H1 (cell line): ENCODE data around the gene CAMTA1. TPM values are rescaled to one million over a fixed set of nuclear protein-coding genes. Genes with fewer than 3 reads are reported as not detected.

Source experiments
- CTCF ChIA-PET: fragments of 300-600 bp; sonication (Branson Sonifier 250); formaldehyde crosslinking; loops from one replicate; lab custom pipeline; 2021; ENCODE audit not compliant: partially characterized antibody; lab: Charles Lee
- POLR2A ChIA-PET: fragments of 300-600 bp; sonication (Branson Sonifier 250); formaldehyde crosslinking; loops from one replicate; lab custom pipeline; 2021; ENCODE audit warnings: inconsistent platforms; ENCODE audit not compliant: partially characterized antibody; lab: Charles Lee
- DNase-seq, 2 experiments: peaks; one replicate each; pipeline versions ENCODE4 v3.0.0 to v3.0.0-alpha.2; 2010 to 2022; ENCODE audit warnings: low spot score in 2 of 2, low read depth in 1 of 2, mixed read lengths in 1 of 2
- FAIRE-seq: peaks from 2 replicates; lab custom pipeline; 2011; peaks lifted over from hg19 to GRCh38; lab: Jason Lieb, UNC
- H2AFZ ChIP-seq: 2 replicates; pipeline ENCODE4 v1.8.1; 2012; ENCODE audit warnings: low read length, inconsistent platforms
- H2AK5ac ChIP-seq: 2 replicates; pipeline ENCODE4 v1.6.1; 2013; ENCODE audit warnings: low read depth, low read length
- H2BK120ac ChIP-seq: replicated peaks from 2 replicates; pipeline ENCODE3; 2013; ENCODE audit warnings: low read depth, low read length, inconsistent platforms
- H2BK12ac ChIP-seq: 2 replicates; pipeline ENCODE4 v1.6.1; 2013; ENCODE audit warnings: low read depth, low read length
- H2BK15ac ChIP-seq: 2 replicates; pipeline ENCODE4 v1.6.1; 2013; ENCODE audit warnings: low read length
- H2BK20ac ChIP-seq: 2 replicates; pipeline ENCODE4 v1.6.1; 2013; ENCODE audit warnings: low read length
- H2BK5ac ChIP-seq: 2 replicates; pipeline ENCODE4 v1.6.1; 2013; ENCODE audit warnings: low read depth, low read length
- H3K14ac ChIP-seq: 2 replicates; pipeline ENCODE4 v1.6.1; 2013; ENCODE audit warnings: inconsistent platforms; ENCODE audit not compliant: insufficient read length
- H3K18ac ChIP-seq: 2 replicates; pipeline ENCODE4 v1.6.1; 2013; ENCODE audit warnings: low read length; ENCODE audit errors: extremely low read depth
- H3K23ac ChIP-seq: 2 replicates; pipeline ENCODE4 v1.6.1; 2013; ENCODE audit warnings: inconsistent platforms; ENCODE audit not compliant: insufficient read length
- H3K23me2 ChIP-seq: 2 replicates; pipeline ENCODE4 v1.6.1; 2013; ENCODE audit warnings: low read depth, low read length
- H3K27ac ChIP-seq: 2 replicates; pipeline ENCODE4 v1.6.1; 2011; ENCODE audit warnings: low read depth, low read length, inconsistent platforms
- H3K27me3 ChIP-seq, 4 experiments: replicated peaks in 1 of 4; 1 replicate in 1 of 4; 2 replicates in 3 of 4; pipeline versions ENCODE4 v1.6.1 to v1.8.1; 2011 to 2013; ENCODE audit warnings: low read length in 3 of 4, mild to moderate bottlenecking in 3 of 4, inconsistent platforms in 2 of 4, mixed read lengths in 2 of 4, moderate library complexity in 1 of 4; ENCODE audit not compliant: control insufficient read depth in 3 of 4, insufficient read depth in 3 of 4; ENCODE audit errors: extremely low read depth in 1 of 4
- H3K36me3 ChIP-seq, 4 experiments: 2 replicates each; pipeline versions ENCODE4 v1.6.1 to v1.8.1; 2011 to 2013; ENCODE audit warnings: mild to moderate bottlenecking in 4 of 4, low read length in 3 of 4, moderate library complexity in 2 of 4, control low read depth in 1 of 4, inconsistent platforms in 1 of 4; ENCODE audit not compliant: insufficient read depth in 4 of 4, control insufficient read depth in 2 of 4
- H3K4ac ChIP-seq: replicated peaks from 2 replicates; pipeline ENCODE3; 2013; ENCODE audit warnings: low read length, low read depth, mixed read lengths, inconsistent platforms; ENCODE audit not compliant: insufficient read length
- H3K4me1 ChIP-seq, 4 experiments: replicated peaks in 1 of 4; 1 replicate in 1 of 4; 2 replicates in 3 of 4; pipeline versions ENCODE4 v1.6.1 to v1.8.1; 2011 to 2013; ENCODE audit warnings: low read length in 3 of 4, inconsistent platforms in 2 of 4, mixed read lengths in 1 of 4; ENCODE audit not compliant: insufficient read depth in 4 of 4, control insufficient read depth in 3 of 4
- H3K4me2 ChIP-seq, 2 experiments: 2 replicates each; pipeline versions ENCODE4 v1.6.1 to v1.8.1; 2011 to 2013; ENCODE audit warnings: low read depth in 2 of 2, low read length in 2 of 2, control low read depth in 1 of 2, inconsistent platforms in 1 of 2, mild to moderate bottlenecking in 1 of 2; ENCODE audit not compliant: insufficient read depth in 1 of 2
- H3K4me3 ChIP-seq, 4 experiments: fragments of 200-600, 300-600 bp in 1 of 4; sonication (generic), shearing (Covaris generic), sonication (Bioruptor Twin) in 1 of 4; 2 replicates each; pipeline versions ENCODE4 v1.5.1 to v1.8.1; 2011 to 2016; ENCODE audit warnings: low read length in 4 of 4, low read depth in 3 of 4, control low read depth in 2 of 4, inconsistent platforms in 2 of 4, mild to moderate bottlenecking in 2 of 4, mixed read lengths in 1 of 4, moderate library complexity in 1 of 4; ENCODE audit not compliant: insufficient read depth in 2 of 4; ENCODE audit errors: extremely low read depth in 1 of 4
- H3K56ac ChIP-seq: replicated peaks from 2 replicates; pipeline ENCODE3; 2013; ENCODE audit warnings: low read depth, mild to moderate bottlenecking, mixed read lengths, low read length, inconsistent platforms; ENCODE audit not compliant: insufficient read length
- H3K79me1 ChIP-seq: 2 replicates; pipeline ENCODE4 v1.6.1; 2013; ENCODE audit warnings: low read depth, low read length, control low read depth
- H3K79me2 ChIP-seq, 2 experiments: 2 replicates each; pipeline versions ENCODE4 v1.6.1 to v1.8.1; 2012 to 2013; ENCODE audit warnings: low read length in 2 of 2, mild to moderate bottlenecking in 2 of 2, inconsistent platforms in 1 of 2; ENCODE audit not compliant: insufficient read depth in 2 of 2, control insufficient read depth in 1 of 2
- H3K9ac ChIP-seq, 4 experiments: replicated peaks in 1 of 4; 1 replicate in 1 of 4; 2 replicates in 3 of 4; pipeline versions ENCODE4 v1.6.1 to v1.8.1; 2011 to 2013; ENCODE audit warnings: low read depth in 3 of 4, low read length in 3 of 4, control low read depth in 2 of 4, mild to moderate bottlenecking in 2 of 4, moderate library complexity in 2 of 4, inconsistent platforms in 1 of 4; ENCODE audit errors: extremely low read depth in 1 of 4
- H3K9me3 ChIP-seq, 2 experiments: 2 replicates each; pipeline versions ENCODE4 v1.6.1 to v1.8.1; 2012 to 2013; ENCODE audit warnings: mild to moderate bottlenecking in 2 of 2, moderate library complexity in 2 of 2, control low read depth in 1 of 2, inconsistent platforms in 1 of 2, low read depth in 1 of 2, low read length in 1 of 2, mixed read lengths in 1 of 2; ENCODE audit not compliant: insufficient read depth in 2 of 2
- H4K20me1 ChIP-seq, 2 experiments: replicated peaks in 1 of 2; 2 replicates each; pipeline versions ENCODE3 to v1.8.1; 2011 to 2013; ENCODE audit warnings: inconsistent platforms in 2 of 2, low read length in 2 of 2, mild to moderate bottlenecking in 1 of 2; ENCODE audit not compliant: insufficient read depth in 2 of 2, control insufficient read depth in 1 of 2
- H4K5ac ChIP-seq: 2 replicates; pipeline ENCODE4 v1.6.1; 2013; ENCODE audit warnings: low read length, low read depth, mixed read lengths, inconsistent platforms; ENCODE audit not compliant: insufficient read length
- H4K8ac ChIP-seq: 2 replicates; pipeline ENCODE4 v1.8.0; 2013; ENCODE audit warnings: mild to moderate bottlenecking, moderate library complexity, low read length, inconsistent platforms; ENCODE audit not compliant: insufficient read depth; ENCODE audit errors: extremely low read depth
- H4K91ac ChIP-seq: replicated peaks from 2 replicates; pipeline ENCODE3; 2013; ENCODE audit warnings: low read length, mixed read lengths, inconsistent platforms; ENCODE audit not compliant: insufficient read length
- CEBPB ChIP-seq: IDR thresholded peaks from 2 replicates; pipeline ENCODE4 v1.6.1; 2012; ENCODE audit warnings: low read depth, low read length
- CHD2 ChIP-seq: IDR thresholded peaks from 2 replicates; pipeline ENCODE4 v1.6.1; 2012; ENCODE audit warnings: low read length, improper control_type of control experiment
- GTF2F1 ChIP-seq: IDR thresholded peaks from 2 replicates; pipeline ENCODE4 v1.6.1; 2012; ENCODE audit warnings: low read depth, low read length, improper control_type of control experiment, borderline replicate concordance
- HDAC6 ChIP-seq: IDR thresholded peaks from one replicate; pipeline ENCODE4 v1.7.1; 2012; ENCODE audit warnings: low read depth, mild to moderate bottlenecking, inconsistent platforms, low read length, moderate library complexity
- KDM4A ChIP-seq: IDR thresholded peaks from one replicate; pipeline ENCODE4 v1.7.1; 2012; ENCODE audit warnings: low read depth, mild to moderate bottlenecking, moderate library complexity, low read length, inconsistent platforms; ENCODE audit not compliant: severe bottlenecking
- MAFK ChIP-seq: IDR thresholded peaks from 2 replicates; pipeline ENCODE4 v1.6.1; 2012; ENCODE audit warnings: low read depth, mild to moderate bottlenecking, improper control_type of control experiment, low read length
- RAD21 ChIP-seq, 2 experiments: IDR thresholded peaks in 1 of 2; conservative IDR thresholded peaks in 1 of 2; 2 replicates each; pipeline ENCODE4 v1.6.1; 2011; ENCODE audit warnings: low read depth in 2 of 2, low read length in 2 of 2, improper control_type of control experiment in 1 of 2, inconsistent platforms in 1 of 2, mild to moderate bottlenecking in 1 of 2, moderate library complexity in 1 of 2
- WGBS, 2 experiments: shearing (Covaris generic) in 1 of 2; methylation state at CpG; one replicate each; pipeline versions ENCODE4 v1.1.6 to v1.1.7; 2013 to 2015; ENCODE audit warnings: low lambda C conversion rate in 2 of 2, mixed read lengths in 2 of 2, inconsistent platforms in 1 of 2, low coverage in 1 of 2, missing lambda C conversion rate in 1 of 2; ENCODE audit not compliant: insufficient replicate concordance in 2 of 2, insufficient coverage in 1 of 2, insufficient read length in 1 of 2; ENCODE audit errors: extremely low coverage in 1 of 2, missing lambda C conversion rate in 1 of 2; 5-methylcytosine and 5-hydroxymethylcytosine counted together
- polyA plus RNA-seq, 7 experiments: library from polyadenylated mRNA; depleted of rRNA in 3 of 7; stranded (reverse) in 5 of 7; unstranded in 2 of 7; fragments of >200 nt in 5 of 7; fragments of 200-250 nt in 2 of 7; gene quantifications; 1 replicate in 5 of 7; 2 replicates in 1 of 7; 4 replicates in 1 of 7; pipeline versions ENCODE4 v1.2.1 to v1.2.3, GENCODE V29; 2011 to 2013; ENCODE audit warnings: missing spikeins in 2 of 7, mixed read lengths in 2 of 7
- total RNA-seq: library from RNA; stranded (reverse); fragmentation: NEBNext Ultra II Directional; extraction: Animal tissue kit (Norgen Biotek cat#: 25700); gene quantifications from 2 replicates; pipeline ENCODE4 v1.2.1, GENCODE V29; 2021
- TF ChIP-seq, protein P1 (sequence below), 3 experiments: IDR thresholded peaks; 1 replicate in 2 of 3; 2 replicates in 1 of 3; pipeline versions ENCODE4 v1.5.1 to v1.6.1; 2011; ENCODE audit warnings: low read length in 3 of 3, mild to moderate bottlenecking in 3 of 3, inconsistent platforms in 2 of 3, low read depth in 1 of 3, moderate library complexity in 1 of 3; ENCODE audit not compliant: insufficient read depth in 1 of 3; ENCODE audit errors: control extremely low read depth in 1 of 3
- TF ChIP-seq, protein P2 (sequence below): IDR thresholded peaks from 2 replicates; pipeline ENCODE4 v1.6.1; 2011; ENCODE audit warnings: low read depth, mild to moderate bottlenecking, low read length; ENCODE audit not compliant: insufficient read depth

Gene CAMTA1
- total and polyA plus RNA-seq, 2 of the 8 experiments (the other 6 are each of a cell fraction or from before 2014, with no cell fraction given), result 65.0 to 119 TPM

DNA sequence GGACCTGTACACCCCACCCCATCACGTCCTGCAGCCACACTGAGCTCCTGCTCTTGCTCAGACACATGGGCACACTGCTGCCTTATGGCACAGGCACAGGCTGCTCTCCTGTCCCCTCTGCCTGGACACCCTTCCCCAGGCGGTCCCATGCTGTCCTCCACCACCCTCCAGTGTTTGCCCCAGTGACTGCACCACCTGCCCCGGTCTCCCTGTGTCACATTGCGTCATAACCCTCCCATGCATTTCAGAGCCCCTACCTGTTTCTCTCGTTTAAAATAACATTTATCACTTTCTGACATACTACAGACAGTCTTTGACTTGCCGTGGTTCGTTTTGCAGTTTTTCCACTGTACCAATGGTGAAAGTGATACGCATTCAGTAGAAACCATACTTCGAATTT lies 159.2 kb downstream of the CAMTA1 start:
- DNase-seq (no peak), FAIRE-seq (no peak)
- 88% methylated on average over 9 of the region's 9 CpGs; no CpG with 5 or more reads in 1 of the 2 experiments for WGBS, 2 experiments
- Histone ChIP-seq H3K23ac (no peak overlapping the region), H3K14ac (no peak overlapping the region), H3K9me3 (no peaks in the 10 kb centered on the region), H3K4me3 (no peak overlapping the region), H4K20me1 (peaks cover 0 to 2% of the 10 kb centered on the region in 2 experiments), H2BK20ac (no peak overlapping the region), H3K9ac (no peak overlapping the region), H4K91ac (no peak overlapping the region), H2BK12ac (no peak overlapping the region), H3K4me1 (no peaks in the 10 kb centered on the region), H3K4me2 (no peak overlapping the region), H3K56ac (no peak overlapping the region), H4K5ac (no peak overlapping the region), H2AK5ac (no peak overlapping the region), H3K18ac (no peak overlapping the region), H2BK5ac (no peak overlapping the region), H3K27ac (no peak overlapping the region), H3K23me2 (no peaks in the 10 kb centered on the region), H2BK15ac (no peak overlapping the region), H3K27me3 (no peaks in the 10 kb centered on the region), H3K79me2 (no peaks in the 10 kb centered on the region), H2BK120ac (no peak overlapping the region), H3K4ac (no peak overlapping the region), H2AFZ (no peak overlapping the region), H3K36me3 (no peaks in the 10 kb centered on the region), H3K79me1 (peaks cover 2% of the 10 kb centered on the region; the same call in 1 of the 2 replicates), H4K8ac (no peak overlapping the region)
- POLR2A ChIA-PET, result no interaction called here
- TF ChIP-seq RAD21 (IDR thresholded peaks at IDR 0.05 in 1 of 2, conservative IDR thresholded peaks at IDR 0.05 in 1 of 2; ENCODE audit: low read depth in 2 of 2, low read length in 2 of 2) (0 out of 4 replicates have a peak, but pooled peaks of 1 of the 2 experiments have one; percentile 13), KDM4A (no peak), CEBPB (peak; percentile 65; the same call in 1 of the 2 replicates), GTF2F1 (no peak), HDAC6 (no peak), MAFK (no peak), CHD2 (no peak)
- TF ChIP-seq, protein P1, sequence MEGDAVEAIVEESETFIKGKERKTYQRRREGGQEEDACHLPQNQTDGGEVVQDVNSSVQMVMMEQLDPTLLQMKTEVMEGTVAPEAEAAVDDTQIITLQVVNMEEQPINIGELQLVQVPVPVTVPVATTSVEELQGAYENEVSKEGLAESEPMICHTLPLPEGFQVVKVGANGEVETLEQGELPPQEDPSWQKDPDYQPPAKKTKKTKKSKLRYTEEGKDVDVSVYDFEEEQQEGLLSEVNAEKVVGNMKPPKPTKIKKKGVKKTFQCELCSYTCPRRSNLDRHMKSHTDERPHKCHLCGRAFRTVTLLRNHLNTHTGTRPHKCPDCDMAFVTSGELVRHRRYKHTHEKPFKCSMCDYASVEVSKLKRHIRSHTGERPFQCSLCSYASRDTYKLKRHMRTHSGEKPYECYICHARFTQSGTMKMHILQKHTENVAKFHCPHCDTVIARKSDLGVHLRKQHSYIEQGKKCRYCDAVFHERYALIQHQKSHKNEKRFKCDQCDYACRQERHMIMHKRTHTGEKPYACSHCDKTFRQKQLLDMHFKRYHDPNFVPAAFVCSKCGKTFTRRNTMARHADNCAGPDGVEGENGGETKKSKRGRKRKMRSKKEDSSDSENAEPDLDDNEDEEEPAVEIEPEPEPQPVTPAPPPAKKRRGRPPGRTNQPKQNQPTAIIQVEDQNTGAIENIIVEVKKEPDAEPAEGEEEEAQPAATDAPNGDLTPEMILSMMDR (IDR thresholded peaks at IDR 0.05; ENCODE audit: control extremely low read depth in 1 of 3, insufficient read depth in 1 of 3, low read depth in 1 of 3, low read length in 3 of 3), result peak in 1 of 3 experiments; percentile 13; a peak in 1 of 4 replicates
- TF ChIP-seq, protein P2, sequence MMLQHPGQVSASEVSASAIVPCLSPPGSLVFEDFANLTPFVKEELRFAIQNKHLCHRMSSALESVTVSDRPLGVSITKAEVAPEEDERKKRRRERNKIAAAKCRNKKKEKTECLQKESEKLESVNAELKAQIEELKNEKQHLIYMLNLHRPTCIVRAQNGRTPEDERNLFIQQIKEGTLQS, result no peak
- CTCF ChIA-PET, result interaction anchor here (1.0 kb wide), 2 partner anchors 11 to 264 kb away, joined by 3 to 4 read pairs; no protein-coding TSS in a partner anchor
